HG03378 (cell line): ENCODE measurements around the gene PRKAA2.

Experiments used
- ATAC-seq: cut with Tn5 transposase; IDR thresholded peaks from one replicate; pipeline ENCODE4 v1.9.1; 2021; ENCODE audit warnings: mild to moderate bottlenecking, moderate library complexity; ENCODE audit not compliant: unreplicated experiment

The PRKAA2 gene

DNA sequence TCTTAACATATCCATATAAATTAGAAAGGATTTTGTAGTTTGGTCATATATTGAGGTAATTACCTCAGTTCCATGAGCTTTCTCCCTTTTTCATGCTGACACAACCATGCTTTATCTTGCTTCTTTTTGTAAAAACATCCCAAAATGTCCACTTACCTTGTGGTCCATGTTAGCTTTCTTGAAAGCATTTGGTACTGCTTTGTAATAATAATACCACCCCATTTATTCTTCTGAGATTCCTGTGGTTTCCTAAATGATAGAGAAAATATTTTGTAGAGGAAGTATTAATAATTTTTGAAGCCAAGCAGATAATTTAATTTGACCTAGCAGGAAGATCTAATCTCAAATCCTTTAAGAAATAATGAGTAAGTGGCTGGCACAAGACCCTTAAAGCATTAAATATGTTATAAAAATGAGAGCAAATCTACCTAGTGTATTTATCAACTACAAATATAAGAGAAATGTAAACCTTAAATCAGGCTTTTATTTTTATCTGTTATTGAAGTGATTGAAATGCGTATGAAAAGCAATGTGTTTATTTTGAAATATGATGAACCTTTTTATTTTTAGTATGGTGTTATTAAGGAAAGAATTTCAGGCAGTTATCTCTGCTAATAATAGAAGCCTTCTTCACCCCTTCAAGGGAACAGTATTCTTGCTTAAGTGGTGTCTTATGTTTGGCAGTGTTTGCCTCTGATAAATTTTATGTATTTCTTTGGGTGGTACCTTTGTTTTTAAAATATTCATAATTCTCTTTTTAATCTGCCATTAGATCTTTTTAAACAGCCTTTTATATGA is 9.2 kb downstream of the PRKAA2 start:
- no peak for ATAC-seq

- no peak for ATAC-seq
Observed at GRCh38 chr1:56655991-56656613, 11.0 kb downstream of the PRKAA2 start.

DNA sequence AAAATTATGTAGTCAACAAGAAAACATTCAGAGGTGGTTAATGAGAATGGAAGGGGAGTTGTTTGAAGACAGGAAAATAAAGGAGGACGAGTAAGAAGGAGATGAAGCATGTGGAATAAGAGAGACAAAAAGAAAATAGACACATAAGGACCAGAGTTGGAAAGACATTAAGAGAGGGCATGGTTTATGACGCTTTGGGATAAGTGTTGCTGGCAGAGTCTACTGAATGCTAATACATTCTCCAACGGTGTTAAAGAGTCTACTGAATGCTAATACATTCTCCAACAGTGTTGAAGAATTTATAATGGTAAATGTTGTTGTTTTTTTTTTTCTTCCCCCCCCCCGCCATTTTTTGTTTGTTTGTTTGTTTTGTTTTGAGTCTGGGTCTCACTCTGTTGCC is 13.1 kb downstream of the PRKAA2 start:
- ATAC-seq, result no peak

GRCh38 chr1:56660293-56660692 is 15.2 kb downstream of the PRKAA2 start:
- no peak for ATAC-seq

- no peak for ATAC-seq
Observed at GRCh38 chr1:56663846-56664245, 18.7 kb downstream of the PRKAA2 start.

- ATAC-seq, result no peak
Observed at GRCh38 chr1:56665384-56665783, 20.3 kb downstream of the PRKAA2 start.

GRCh38 chr1:56666112-56666608 is 21.0 kb downstream of the PRKAA2 start:
- ATAC-seq, result no peak

GRCh38 chr1:56670350-56670749 is 25.2 kb downstream of the PRKAA2 start:
- no peak for ATAC-seq

- ATAC-seq, result no peak
Observed at GRCh38 chr1:56671085-56671484, 26.0 kb downstream of the PRKAA2 start.

DNA sequence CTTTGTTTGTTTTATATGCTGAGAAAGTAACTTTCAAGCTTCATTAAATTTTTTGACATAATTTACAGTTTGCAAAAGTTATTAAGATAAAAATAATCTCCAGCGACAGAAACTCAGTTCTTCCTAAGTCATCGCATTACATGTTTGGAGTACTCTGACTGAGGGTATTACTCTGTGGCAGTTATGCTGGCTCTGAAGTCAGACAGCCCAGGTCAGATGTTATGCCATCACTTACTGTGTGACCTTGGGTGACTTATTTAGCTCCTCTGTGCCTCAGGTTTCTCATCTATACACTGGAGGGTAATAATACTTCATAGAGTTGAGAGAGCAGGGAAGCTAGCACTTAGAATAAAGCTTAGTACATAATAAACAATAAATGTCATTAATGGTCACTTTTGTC is 26.4 kb downstream of the PRKAA2 start:
- no peak for ATAC-seq

DNA sequence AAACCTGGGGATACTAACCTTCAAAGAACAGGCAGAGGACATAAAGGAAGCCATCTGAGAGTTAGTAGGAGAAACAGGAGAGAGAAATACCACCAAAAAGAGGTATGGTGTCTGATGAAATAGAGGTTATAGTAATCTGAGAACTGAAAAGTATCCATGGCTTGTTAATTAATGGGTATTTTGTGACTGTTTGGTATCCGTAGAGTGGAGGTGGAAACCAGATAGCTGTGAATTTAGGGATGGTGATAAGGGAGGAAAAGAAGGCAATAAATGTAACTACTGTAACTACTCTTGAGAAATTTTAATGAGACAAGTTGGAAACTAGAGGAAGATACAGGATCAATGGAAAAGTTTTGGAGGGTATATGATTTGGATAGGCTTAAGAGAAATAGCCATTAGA is 27.5 kb downstream of the PRKAA2 start:
- ATAC-seq, result no peak

DNA sequence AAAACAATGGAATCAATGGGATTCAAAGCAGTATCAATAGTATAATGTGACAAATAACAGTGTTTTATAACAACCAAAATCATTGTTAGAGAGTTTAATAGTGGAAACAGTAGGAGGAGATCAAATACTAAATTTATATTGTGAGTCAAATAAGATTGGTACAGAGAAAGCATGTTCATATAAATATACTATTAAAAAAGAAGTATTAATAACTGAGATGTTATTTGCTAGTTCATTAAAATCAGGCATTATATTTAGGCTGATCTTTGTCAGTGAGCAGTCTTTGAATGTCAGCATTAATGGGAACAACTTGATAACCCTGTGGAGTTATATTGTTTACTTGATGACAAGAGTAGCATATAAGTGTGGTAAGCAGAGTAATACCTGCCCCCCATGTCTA is 30.6 kb downstream of the PRKAA2 start:
- no peak for ATAC-seq

DNA sequence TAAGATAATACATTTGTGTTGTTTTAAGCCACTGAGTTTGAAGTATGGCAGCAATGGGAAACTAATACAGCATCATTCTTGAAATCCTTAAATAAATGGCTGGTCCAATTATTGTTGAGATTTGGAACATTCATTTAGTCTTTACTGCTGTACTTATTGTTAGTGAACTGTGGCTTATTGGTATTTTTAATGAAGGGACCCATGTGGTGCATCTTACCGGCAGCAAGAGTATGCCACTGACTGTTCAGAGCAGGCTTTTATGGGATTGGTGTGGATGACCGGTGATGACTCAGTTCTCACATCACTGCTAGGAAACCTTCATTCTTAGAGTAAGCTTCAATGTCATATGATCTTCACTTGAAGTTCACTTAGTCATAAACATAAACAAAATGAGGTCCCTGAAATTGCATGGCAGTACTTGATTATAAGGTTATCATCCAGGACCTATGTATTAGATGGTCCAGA is 31.5 kb downstream of the PRKAA2 start:
- ATAC-seq, result no peak

DNA sequence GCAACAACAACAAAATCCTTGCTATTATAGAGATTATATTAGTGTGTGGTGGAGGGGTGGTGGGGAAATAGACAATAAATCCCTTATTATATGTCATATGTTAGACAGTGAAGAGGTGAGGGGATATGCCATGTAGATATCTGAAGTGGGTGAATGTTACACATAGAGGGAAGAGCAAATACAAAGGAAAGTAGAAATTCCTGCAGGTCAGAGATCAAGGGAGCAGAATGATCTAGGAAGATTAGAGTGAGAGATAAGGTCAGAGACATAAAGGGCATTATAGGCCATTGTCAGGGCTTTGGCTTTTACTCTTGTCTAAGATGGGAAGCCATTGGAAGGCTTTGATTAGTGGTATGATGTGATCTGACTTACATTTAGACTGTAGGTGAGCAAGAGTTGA is 38.5 kb downstream of the PRKAA2 start:
- ATAC-seq, result no peak

DNA sequence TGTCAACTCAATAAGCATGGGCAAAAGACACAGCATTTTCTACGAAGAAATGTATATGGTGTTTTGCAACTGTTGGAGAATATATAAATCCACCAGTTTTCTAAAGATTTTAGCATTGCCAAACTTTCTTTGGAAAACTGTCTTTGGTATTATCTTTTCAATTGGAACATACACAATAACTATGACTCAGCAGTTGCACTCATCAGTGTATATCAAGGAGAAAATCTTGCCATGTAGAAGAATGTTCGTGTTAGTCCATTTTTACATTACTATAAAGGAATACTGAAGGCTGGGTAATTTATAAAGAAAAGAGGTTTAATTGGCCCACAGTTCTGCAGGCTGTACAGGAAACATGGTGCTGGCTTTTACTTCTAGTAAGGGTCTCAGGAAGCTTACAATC is 41.1 kb downstream of the PRKAA2 start:
- ATAC-seq, result no peak

DNA sequence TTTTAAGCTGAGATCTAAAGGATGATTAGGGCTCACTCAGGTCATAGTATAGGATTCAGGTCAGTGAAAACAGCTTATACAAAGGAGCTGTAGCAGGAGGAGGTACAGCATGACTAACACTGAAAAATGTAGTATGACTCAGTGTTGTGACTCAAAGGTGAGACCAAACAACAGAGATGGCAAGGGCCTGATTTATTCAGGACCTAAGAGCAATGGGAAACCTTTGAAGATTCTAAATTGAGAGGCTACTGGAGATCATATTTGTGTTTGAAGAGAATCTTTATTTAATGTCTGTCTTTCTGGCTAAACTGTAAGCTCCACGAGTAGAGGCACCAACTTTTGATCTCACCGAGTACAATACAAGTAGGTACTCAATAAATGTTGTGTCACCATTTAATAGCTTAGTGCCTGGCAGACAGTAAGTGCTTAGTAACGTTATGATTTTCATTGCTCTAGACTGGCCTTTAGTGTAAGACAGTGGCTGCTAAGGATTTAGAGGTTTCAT is 43.5 kb downstream of the PRKAA2 start:
- no peak for ATAC-seq

- no peak for ATAC-seq
Observed at GRCh38 chr1:56696663-56697062, 51.5 kb downstream of the PRKAA2 start.

DNA sequence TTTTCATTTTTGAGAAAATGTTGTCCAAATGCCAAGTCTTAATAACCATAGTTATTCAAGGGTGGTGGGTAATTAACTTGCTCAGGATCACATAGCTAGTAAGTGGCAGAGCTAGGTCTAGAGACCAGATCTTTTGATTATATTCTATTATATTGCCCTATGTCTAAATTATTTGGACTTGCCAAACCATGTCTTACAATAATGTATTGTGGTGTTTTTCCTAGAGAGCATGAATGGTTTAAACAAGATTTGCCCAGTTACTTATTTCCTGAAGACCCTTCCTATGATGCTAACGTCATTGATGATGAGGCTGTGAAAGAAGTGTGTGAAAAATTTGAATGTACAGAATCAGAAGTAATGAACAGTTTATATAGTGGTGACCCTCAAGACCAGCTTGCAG is 58.6 kb downstream of the PRKAA2 start:
- ATAC-seq, result no peak

- no peak for ATAC-seq
Observed at GRCh38 chr1:56707379-56707778, 62.3 kb downstream of the PRKAA2 start.

- peak; percentile 59 for ATAC-seq
Observed at GRCh38 chr1:56709269-56709880, 64.3 kb downstream of the PRKAA2 start.

DNA sequence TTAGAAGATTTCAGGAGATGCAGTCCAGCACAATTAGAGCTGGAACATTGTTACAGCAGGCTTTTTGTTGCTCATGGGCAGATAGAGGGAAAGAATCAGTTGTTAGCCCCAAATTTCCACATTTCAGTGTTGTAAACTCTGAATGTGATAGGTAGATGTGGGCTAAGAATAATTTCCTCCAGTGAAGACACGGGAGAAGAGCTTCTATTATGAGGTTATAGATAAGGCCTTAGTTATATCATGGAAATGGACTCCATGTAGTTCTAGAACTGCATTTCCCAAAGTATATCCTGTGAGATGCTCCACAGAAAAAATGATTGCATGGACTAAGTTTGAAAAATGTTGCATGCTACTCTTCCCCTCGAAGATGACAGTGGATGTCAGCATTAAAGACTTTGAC is 64.9 kb downstream of the PRKAA2 start:
- ATAC-seq, result no peak

DNA sequence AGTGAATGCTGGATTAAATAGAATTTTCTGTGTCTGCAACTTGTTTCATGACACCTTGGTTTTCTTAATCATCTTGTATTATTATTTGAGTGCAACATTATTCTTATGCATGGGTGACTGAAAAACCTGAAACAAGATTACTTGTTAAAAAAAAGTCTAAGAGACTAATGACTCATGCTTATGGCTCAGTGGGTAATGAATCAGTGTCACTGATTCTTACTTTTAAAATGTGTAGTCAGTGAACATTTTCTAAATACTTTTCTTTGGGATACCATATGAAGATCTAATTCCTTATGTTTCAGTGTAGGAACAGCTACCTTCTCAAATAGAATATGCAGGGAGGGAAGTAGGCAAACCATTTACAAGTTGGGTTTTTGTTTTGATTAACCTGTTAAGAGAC is 65.5 kb downstream of the PRKAA2 start:
- ATAC-seq, result no peak
